ENCODE results near the gene ATOH8.
"Not testable (repeated sequence)": the region's sequence is repeated elsewhere in the genome, so short reads cannot be mapped to it uniquely, and the experiment has no call there.

ATOH8 gene

DNA sequence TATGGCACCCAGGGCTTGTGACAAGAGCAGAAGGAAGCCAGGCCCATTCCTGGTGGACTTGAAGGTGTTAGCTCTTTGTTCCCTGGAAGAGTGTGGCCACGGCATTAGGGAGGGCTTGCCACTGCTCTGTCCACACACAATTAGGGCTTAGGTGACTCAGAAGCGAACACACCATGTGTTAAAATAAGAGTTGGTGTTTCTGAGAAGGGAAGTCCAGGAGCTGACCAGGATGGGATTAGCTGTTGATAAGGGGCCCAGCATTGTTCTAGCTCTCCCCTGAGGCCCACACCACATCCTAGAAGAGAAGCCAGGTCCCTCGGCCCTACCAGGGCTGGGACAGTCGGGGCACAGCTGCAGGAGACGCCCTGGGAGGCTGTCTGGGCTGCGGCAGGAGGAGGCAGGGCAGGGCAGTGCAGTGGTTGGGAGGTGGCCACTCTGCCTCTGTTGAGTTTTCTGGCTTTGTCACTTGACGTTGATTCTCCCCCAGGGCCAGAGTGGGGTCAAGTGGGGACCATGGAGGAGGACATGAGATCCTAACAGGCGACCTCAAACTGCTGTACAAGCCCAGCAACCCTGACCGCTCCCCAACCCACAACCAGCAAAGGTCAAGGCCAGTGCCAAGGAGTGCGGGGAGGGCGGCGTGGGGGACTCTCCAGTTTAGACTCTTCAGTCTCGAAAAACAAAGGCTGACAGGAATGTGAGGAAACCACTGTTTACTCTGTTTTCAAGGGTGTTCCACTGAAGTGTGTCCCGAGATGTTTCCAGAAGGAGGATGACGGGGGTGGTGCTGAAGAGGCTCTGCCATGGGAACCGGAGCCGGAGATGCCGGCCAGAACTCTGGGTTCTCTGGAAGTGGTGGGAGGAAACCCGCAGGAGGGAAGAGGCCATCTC is 42.9 kb upstream of the ATOH8 start:
- no peak overlapping the region for H3K27ac ChIP-seq (ENCODE audit: low read depth, low read length)
- WGBS = 90% methylated on average over 19 of the region's 19 CpGs
- H3K9me3 ChIP-seq (ENCODE audit: insufficient read depth, low read depth, low read length) = no peaks in the 10 kb centered on the region
- no peak overlapping the region for H3K4me3 ChIP-seq (ENCODE audit: low read length)
- peaks cover 8% of the 10 kb centered on the region; the same call in 1 of the 2 replicates for H3K27me3 ChIP-seq (ENCODE audit: insufficient read depth, low read length)
- H3K4me1 ChIP-seq (ENCODE audit: insufficient read depth, low read length) = no peaks in the 10 kb centered on the region
- H3K9ac ChIP-seq (ENCODE audit: low read depth, low read length) = no peak overlapping the region
- no peaks in the 10 kb centered on the region for H3K36me3 ChIP-seq (ENCODE audit: insufficient read depth, low read length)

- Histone ChIP-seq H3K4me1 (ENCODE audit: insufficient read depth, low read length) (no peaks in the 10 kb centered on the region), H3K4me3 (ENCODE audit: low read length) (no peak overlapping the region), H3K27me3 (ENCODE audit: insufficient read depth, low read length) (peaks cover 8% of the 10 kb centered on the region; the same call in 1 of the 2 replicates), H3K9ac (ENCODE audit: low read depth, low read length) (no peak overlapping the region), H3K36me3 (ENCODE audit: insufficient read depth, low read length) (no peaks in the 10 kb centered on the region), H3K9me3 (ENCODE audit: insufficient read depth, low read depth, low read length) (no peaks in the 10 kb centered on the region), H3K27ac (ENCODE audit: low read depth, low read length) (no peak overlapping the region)
- WGBS = 94% methylated on average over 8 of the region's 8 CpGs
Measured at GRCh38 chr2:85711578-85712060, 42.2 kb upstream of the ATOH8 start.

- H3K9ac ChIP-seq (ENCODE audit: low read depth, low read length) = no peak overlapping the region
Measured at GRCh38 chr2:85712336-85712735, 41.5 kb upstream of the ATOH8 start.

GRCh38 chr2:85712849-85713612 is 40.8 kb upstream of the ATOH8 start:
- H3K9me3 ChIP-seq (ENCODE audit: insufficient read depth, low read depth, low read length) = no peaks in the 10 kb centered on the region
- H3K27me3 ChIP-seq (ENCODE audit: insufficient read depth, low read length) = peaks cover under 1% of the 10 kb centered on the region; the same call in 1 of the 2 replicates
- 89% methylated on average over 9 of the region's 9 CpGs for WGBS
- no peak overlapping the region for H3K27ac ChIP-seq (ENCODE audit: low read depth, low read length)
- no peaks in the 10 kb centered on the region; the same call in 1 of the 2 replicates for H3K4me1 ChIP-seq (ENCODE audit: insufficient read depth, low read length)
- H3K4me3 ChIP-seq (ENCODE audit: low read length) = no peak overlapping the region
- H3K36me3 ChIP-seq (ENCODE audit: insufficient read depth, low read length) = no peaks in the 10 kb centered on the region
- H3K9ac ChIP-seq (ENCODE audit: low read depth, low read length) = no peak overlapping the region

More at GRCh38 chr2:85712336-85712735, 41.5 kb upstream of the ATOH8 start:
- H3K4me1 ChIP-seq (ENCODE audit: insufficient read depth, low read length) = no peaks in the 10 kb centered on the region
- WGBS = 93% methylated on average over 15 of the region's 15 CpGs
- H3K9me3 ChIP-seq (ENCODE audit: insufficient read depth, low read depth, low read length) = no peaks in the 10 kb centered on the region
- H3K27me3 ChIP-seq (ENCODE audit: insufficient read depth, low read length) = peaks cover 7% of the 10 kb centered on the region; the same call in 1 of the 2 replicates
- no peak overlapping the region for H3K27ac ChIP-seq (ENCODE audit: low read depth, low read length)
- no peaks in the 10 kb centered on the region for H3K36me3 ChIP-seq (ENCODE audit: insufficient read depth, low read length)
- H3K4me3 ChIP-seq (ENCODE audit: low read length) = no peak overlapping the region

GRCh38 chr2:85713836-85714235 is 40.0 kb upstream of the ATOH8 start:
- no peak overlapping the region for H3K27ac ChIP-seq (ENCODE audit: low read depth, low read length)
- 91% methylated on average over 5 of the region's 5 CpGs for WGBS
- H3K4me1 ChIP-seq (ENCODE audit: insufficient read depth, low read length) = no peaks in the 10 kb centered on the region; the same call in 1 of the 2 replicates
- no peak overlapping the region for H3K4me3 ChIP-seq (ENCODE audit: low read length)
- no peaks in the 10 kb centered on the region for H3K9me3 ChIP-seq (ENCODE audit: insufficient read depth, low read depth, low read length)
- H3K27me3 ChIP-seq (ENCODE audit: insufficient read depth, low read length) = no peaks in the 10 kb centered on the region
- H3K9ac ChIP-seq (ENCODE audit: low read depth, low read length) = no peak overlapping the region
- H3K36me3 ChIP-seq (ENCODE audit: insufficient read depth, low read length) = no peaks in the 10 kb centered on the region

GRCh38 chr2:85714421-85714820 is 39.4 kb upstream of the ATOH8 start:
- WGBS = 91% methylated on average over 7 of the region's 7 CpGs
- not testable (repeated sequence) for H3K27me3 ChIP-seq (ENCODE audit: insufficient read depth, low read length); H3K4me3 ChIP-seq (ENCODE audit: low read length); H3K9me3 ChIP-seq (ENCODE audit: insufficient read depth, low read depth, low read length); H3K36me3 ChIP-seq (ENCODE audit: insufficient read depth, low read length); H3K9ac ChIP-seq (ENCODE audit: low read depth, low read length); H3K4me1 ChIP-seq (ENCODE audit: insufficient read depth, low read length); H3K27ac ChIP-seq (ENCODE audit: low read depth, low read length)

GRCh38 chr2:85714841-85715240 is 39.0 kb upstream of the ATOH8 start:
- Histone ChIP-seq H3K9ac (ENCODE audit: low read depth, low read length) (no peak overlapping the region), H3K27ac (ENCODE audit: low read depth, low read length) (no peak overlapping the region), H3K4me1 (ENCODE audit: insufficient read depth, low read length) (no peaks in the 10 kb centered on the region; the same call in 1 of the 2 replicates), H3K36me3 (ENCODE audit: insufficient read depth, low read length) (no peaks in the 10 kb centered on the region), H3K4me3 (ENCODE audit: low read length) (no peak overlapping the region), H3K9me3 (ENCODE audit: insufficient read depth, low read depth, low read length) (no peaks in the 10 kb centered on the region), H3K27me3 (ENCODE audit: insufficient read depth, low read length) (no peaks in the 10 kb centered on the region)
- 92% methylated on average over 8 of the region's 8 CpGs for WGBS

DNA sequence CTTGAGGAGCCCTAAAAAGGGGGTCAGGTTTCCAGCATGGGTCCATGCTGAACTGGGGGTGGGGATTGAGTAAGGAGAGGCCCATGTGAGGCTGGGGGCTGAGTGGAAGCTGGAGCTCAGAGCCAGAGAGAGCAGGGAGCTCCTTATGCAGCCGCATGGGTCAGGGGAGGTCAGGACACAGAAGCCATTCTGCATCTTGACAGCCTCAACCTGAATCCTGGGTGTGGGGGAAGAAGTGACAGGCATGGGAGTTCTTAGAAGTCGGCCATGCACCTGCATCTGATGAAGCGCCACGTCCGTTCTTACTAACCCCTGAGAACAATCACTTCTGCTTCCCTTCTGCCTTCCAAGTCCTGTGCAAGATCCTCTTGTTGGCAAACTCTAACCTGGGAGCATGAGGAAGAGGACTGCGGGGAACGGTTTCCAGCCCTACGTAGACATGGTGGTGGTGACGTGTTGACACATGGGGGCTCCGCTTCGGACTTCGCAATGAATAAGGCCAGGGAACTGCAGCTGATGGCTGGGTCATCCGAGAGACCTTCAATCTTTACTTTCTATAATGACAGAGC is 37.4 kb upstream of the ATOH8 start:
- no peaks in the 10 kb centered on the region; the same call in 1 of the 2 replicates for H3K4me1 ChIP-seq (ENCODE audit: insufficient read depth, low read length)
- H3K4me3 ChIP-seq (ENCODE audit: low read length) = no peak overlapping the region
- H3K27ac ChIP-seq (ENCODE audit: low read depth, low read length) = no peak overlapping the region
- WGBS = 89% methylated on average over 13 of the region's 13 CpGs
- H3K36me3 ChIP-seq (ENCODE audit: insufficient read depth, low read length) = no peaks in the 10 kb centered on the region
- H3K9me3 ChIP-seq (ENCODE audit: insufficient read depth, low read depth, low read length) = no peaks in the 10 kb centered on the region
- no peak overlapping the region for H3K9ac ChIP-seq (ENCODE audit: low read depth, low read length)
- H3K27me3 ChIP-seq (ENCODE audit: insufficient read depth, low read length) = no peaks in the 10 kb centered on the region

DNA sequence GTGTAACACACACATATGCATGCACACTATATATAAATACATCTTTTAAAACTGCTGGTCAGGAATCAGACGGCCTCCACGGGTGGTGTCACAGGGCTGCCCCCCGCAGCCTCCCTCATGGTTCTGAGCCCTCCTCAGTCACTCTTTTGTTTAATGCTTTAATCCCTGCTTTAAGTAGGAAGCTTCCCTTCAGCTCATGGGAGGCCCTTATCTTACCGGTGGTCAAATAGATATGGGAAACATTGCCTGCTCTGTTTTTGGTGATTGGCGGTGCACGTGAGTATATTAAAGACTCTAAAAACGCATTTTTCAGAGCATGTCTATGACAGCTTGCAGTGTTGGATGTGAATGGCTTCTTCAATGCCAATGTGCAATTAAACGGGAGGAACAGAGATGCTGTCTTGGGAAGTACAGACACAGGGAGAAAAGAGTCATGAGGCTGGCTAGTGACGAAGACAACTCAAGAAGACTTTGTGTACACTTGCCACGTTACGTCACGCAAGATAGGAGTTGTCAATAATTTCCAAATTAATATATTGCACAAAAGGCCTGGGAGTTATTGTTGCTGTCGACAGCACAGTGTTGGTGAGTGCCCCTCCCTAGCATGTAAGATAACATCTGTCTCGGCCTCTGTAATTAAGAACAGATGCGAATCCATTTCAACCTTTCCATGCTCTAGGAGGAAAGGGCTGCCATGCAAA is 36.3 kb upstream of the ATOH8 start:
- WGBS = 80% methylated on average over 15 of the region's 15 CpGs
- no peaks in the 10 kb centered on the region; the same call in 1 of the 2 replicates for H3K4me1 ChIP-seq (ENCODE audit: insufficient read depth, low read length)
- no peak overlapping the region for H3K9ac ChIP-seq (ENCODE audit: low read depth, low read length)
- no peaks in the 10 kb centered on the region for H3K27me3 ChIP-seq (ENCODE audit: insufficient read depth, low read length)
- H3K4me3 ChIP-seq (ENCODE audit: low read length) = no peak overlapping the region
- no peaks in the 10 kb centered on the region for H3K9me3 ChIP-seq (ENCODE audit: insufficient read depth, low read depth, low read length)
- H3K36me3 ChIP-seq (ENCODE audit: insufficient read depth, low read length) = no peaks in the 10 kb centered on the region
- H3K27ac ChIP-seq (ENCODE audit: low read depth, low read length) = no peak overlapping the region

GRCh38 chr2:85718009-85718391 is 35.8 kb upstream of the ATOH8 start:
- Histone ChIP-seq H3K36me3 (ENCODE audit: insufficient read depth, low read length) (no peaks in the 10 kb centered on the region), H3K9ac (ENCODE audit: low read depth, low read length) (no peak overlapping the region), H3K4me3 (ENCODE audit: low read length) (no peak overlapping the region), H3K27ac (ENCODE audit: low read depth, low read length) (no peak overlapping the region), H3K4me1 (ENCODE audit: insufficient read depth, low read length) (no peaks in the 10 kb centered on the region; the same call in 1 of the 2 replicates), H3K9me3 (ENCODE audit: insufficient read depth, low read depth, low read length) (no peaks in the 10 kb centered on the region), H3K27me3 (ENCODE audit: insufficient read depth, low read length) (no peaks in the 10 kb centered on the region)
- WGBS = 86% methylated on average over 7 of the region's 7 CpGs
